HepG2 (cell line): ENCODE results near the gene BEGAIN.

Experiments used
- ATM ChIP-seq: fragments of 450-650 bp; IDR thresholded peaks from 2 replicates; pipeline ENCODE4 v1.7.1; 2017; ENCODE audit warnings: mild to moderate bottlenecking, borderline replicate concordance
- MTF1 ChIP-seq: sonication (generic); formaldehyde crosslinking; IDR thresholded peaks from 2 replicates; pipeline ENCODE4 v1.5.0; 2020; ENCODE audit warnings: missing genetic modification reagents
- TF ChIP-seq, protein P1 (sequence below): sonication (generic); formaldehyde crosslinking; IDR thresholded peaks from 2 replicates; pipeline ENCODE4 v1.4.0; 2020; ENCODE audit warnings: missing genetic modification reagents

DNA sequence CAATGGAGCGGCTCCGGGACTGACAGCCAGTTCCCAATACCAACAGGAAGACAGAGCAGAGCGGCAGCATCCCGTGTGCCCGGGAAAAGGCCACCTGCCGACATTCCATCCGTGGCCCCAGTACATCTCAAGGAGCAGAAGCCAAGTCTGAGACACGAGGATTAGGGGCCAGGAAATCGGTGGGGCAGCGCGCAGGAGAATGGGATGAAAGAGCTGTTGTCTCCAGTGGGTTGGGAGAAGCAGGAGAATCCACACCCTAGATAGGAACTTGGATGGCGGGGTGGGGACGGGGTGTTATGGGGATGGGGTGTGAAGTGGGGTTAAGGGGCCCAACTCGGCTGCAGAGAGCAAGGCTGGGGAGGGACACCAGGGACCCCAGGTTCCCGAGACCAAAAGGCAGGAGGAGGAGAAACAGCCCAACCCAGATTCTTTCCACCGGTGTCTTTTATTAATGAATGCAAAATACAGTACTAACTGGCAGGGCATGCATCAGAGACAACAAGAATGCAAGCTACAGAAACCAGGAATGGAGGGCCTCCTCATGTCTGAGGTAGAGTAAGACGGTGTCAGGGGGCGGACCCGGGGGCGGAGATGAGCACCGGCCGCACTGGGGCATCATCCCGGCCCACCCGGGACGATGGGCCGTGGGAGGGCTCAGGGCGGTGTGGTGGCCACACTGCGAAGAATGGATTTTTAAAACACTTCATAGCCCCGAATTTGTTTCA is 50.3 kb downstream of the BEGAIN start:
- no peak for TF ChIP-seq ATM
- TF ChIP-seq MTF1: no peak
- TF ChIP-seq, protein P1, sequence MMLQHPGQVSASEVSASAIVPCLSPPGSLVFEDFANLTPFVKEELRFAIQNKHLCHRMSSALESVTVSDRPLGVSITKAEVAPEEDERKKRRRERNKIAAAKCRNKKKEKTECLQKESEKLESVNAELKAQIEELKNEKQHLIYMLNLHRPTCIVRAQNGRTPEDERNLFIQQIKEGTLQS (CRISPR knock-in tag): no peak
